ENCODE measurements around the gene SYCE1.

GRCh38 chr10:133567609-133568286 lies 2.4 kb upstream of the SYCE1 start:
- TF ChIP-seq CTCF (IDR thresholded peaks at IDR 0.05): no peak
- no peak for TF ChIP-seq SIN3A (IDR thresholded peaks at IDR 0.05; ENCODE audit: borderline replicate concordance, insufficient read depth, low read depth, low read length)
- no peak for TF ChIP-seq POLR2AphosphoS5 (IDR thresholded peaks at IDR 0.05; ENCODE audit: low read depth, low read length)
- TF ChIP-seq TCF7L2 (IDR thresholded peaks at IDR 0.05; ENCODE audit: low read depth, low read length): no peak
- no peak for TF ChIP-seq REST (IDR thresholded peaks at IDR 0.05; ENCODE audit: insufficient read depth in 1 of 2, low read depth in 2 of 2, low read length in 1 of 2)

Data from Panc1 (cell line).